NCI-H1048 (cell line): ENCODE measurements around the gene ZSCAN31.

Experiments used
- DNase-seq: peaks from one replicate; lab custom pipeline; 2025; lab: John Stamatoyannopoulos, UW

Gene ZSCAN31

GRCh38 chr6:28353356-28353755, 17.4 kb upstream of the ZSCAN31 start:
- no peak for DNase-seq

DNA sequence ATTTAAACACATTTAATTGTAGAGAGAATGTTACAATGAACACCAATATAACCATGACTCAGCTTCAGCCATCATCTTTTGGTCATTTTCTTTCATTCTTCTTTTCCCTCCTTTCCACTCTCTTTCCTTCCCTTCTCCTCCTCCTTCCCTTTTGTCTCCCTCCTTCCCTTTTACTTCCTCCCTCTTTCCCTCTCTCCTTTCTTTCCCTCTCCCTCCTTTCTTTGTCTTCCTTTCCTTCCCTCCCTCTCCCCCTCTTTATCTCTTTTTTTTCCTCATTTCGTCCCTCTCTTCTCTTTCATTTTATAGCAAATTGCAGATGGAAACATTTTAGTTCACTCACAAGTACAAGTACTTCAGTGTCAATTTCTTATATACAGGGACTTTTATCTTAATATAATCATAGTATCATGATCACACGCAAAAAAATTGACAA, 15.6 kb upstream of the ZSCAN31 start:
- DNase-seq, result no peak

- no peak for DNase-seq
Observed at GRCh38 chr6:28351087-28351486, 15.1 kb upstream of the ZSCAN31 start.

GRCh38 chr6:28349892-28350737, 14.2 kb upstream of the ZSCAN31 start, which contains the start of gene ZKSCAN3:
ZKSCAN3 (plus strand) TSS chr6:28349947; CDS start chr6:28359587, 9,640 bp downstream.
- peak; percentile 57 for DNase-seq

- DNase-seq, result no peak
Observed at GRCh38 chr6:28349344-28349891, 13.5 kb upstream of the ZSCAN31 start.

DNA sequence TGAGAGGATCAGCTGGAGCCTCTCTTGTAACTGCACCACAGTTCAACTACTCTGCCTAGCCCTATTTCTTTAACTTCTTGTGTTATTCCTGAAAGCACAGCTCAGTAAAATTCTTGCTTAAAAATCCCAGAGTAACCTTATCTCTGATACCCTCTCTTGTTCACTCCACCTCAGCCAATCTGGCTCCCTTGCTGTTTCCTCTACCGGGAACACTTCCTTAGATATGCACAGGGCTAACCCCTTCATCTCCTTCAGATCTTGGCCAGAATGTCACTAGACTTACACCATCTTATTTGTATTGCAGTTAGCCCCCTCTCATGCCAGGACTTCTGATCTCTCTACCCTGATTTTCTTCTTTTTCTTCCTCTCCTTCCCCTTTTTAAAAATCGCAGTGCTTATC, 11.2 kb upstream of the ZSCAN31 start:
- DNase-seq, result no peak

- DNase-seq, result no peak
Observed at GRCh38 chr6:28345201-28345600, 9.3 kb upstream of the ZSCAN31 start.

DNA sequence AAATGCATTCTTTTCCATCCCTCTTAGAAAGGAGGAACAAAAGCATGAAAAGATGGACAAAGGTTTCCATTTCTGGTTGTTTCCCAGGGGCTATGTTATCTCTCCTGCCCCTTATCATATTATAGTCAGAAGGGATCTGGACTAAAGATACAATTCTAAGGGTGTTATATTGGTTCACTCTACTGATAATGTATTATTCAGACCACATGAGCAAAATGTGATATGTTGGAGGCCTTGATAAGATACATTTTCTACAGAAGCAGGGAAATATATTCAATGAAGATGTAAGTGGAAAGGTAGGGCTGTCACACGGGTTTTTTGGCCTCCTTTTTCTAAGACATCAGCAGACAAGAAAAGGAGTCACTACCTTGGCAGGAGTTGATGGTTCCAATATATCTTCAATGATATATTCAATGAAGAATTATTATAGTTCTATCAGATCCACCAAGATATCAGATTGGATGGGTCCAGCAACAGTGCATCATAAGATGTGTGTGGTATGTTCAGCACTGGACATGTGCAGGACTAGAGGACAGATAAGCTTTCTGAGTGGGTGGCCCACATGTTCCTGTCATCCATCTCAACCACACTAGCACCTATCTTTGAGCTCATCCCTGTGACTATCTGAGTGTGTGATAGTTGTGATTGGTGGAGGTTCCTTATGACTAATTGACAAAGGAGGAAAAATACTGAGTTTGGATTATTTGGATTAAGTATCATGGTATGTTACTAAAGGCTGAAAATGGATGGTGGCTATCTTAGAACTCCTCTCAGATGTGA, 8.1 kb upstream of the ZSCAN31 start:
- DNase-seq, result no peak

DNA sequence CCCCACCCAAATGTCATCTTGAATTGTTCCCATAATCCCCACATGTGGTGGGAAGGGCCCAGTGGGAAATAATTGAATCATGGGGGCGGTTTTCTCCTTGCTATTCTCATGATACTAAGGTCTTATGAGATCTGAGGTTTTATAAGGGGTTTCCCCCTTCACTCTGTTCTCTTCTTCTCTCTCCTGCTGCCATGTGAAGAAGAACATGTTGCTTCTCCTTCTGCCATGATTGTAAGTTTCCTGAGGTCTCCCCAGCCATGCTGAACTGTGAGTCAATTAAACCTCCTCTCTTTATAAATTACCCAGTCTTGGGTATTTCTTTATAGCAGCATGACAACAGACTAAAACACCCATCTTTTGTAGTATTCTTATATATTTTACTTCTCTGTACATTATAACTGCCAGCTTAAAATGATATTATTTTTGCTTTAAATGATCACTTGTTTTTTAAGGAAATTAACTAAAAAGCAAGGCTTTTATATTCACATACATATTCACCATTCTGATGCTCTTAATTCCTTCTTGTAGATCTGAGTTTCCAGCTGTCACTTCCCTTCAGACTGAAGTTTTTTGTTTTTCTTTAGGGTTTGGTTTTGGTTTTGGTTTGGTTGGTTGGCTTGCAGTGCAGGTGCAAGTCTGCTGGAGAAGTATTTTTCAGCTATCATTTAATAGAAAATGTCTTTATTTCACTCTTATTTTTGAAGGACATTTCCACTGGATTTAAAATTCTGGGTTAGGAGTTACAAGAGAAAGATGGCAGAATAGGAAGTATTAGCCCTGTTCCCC, 4.6 kb upstream of the ZSCAN31 start:
- no peak for DNase-seq

GRCh38 chr6:28337121-28337520, 1.2 kb upstream of the ZSCAN31 start:
- DNase-seq, result no peak

DNA sequence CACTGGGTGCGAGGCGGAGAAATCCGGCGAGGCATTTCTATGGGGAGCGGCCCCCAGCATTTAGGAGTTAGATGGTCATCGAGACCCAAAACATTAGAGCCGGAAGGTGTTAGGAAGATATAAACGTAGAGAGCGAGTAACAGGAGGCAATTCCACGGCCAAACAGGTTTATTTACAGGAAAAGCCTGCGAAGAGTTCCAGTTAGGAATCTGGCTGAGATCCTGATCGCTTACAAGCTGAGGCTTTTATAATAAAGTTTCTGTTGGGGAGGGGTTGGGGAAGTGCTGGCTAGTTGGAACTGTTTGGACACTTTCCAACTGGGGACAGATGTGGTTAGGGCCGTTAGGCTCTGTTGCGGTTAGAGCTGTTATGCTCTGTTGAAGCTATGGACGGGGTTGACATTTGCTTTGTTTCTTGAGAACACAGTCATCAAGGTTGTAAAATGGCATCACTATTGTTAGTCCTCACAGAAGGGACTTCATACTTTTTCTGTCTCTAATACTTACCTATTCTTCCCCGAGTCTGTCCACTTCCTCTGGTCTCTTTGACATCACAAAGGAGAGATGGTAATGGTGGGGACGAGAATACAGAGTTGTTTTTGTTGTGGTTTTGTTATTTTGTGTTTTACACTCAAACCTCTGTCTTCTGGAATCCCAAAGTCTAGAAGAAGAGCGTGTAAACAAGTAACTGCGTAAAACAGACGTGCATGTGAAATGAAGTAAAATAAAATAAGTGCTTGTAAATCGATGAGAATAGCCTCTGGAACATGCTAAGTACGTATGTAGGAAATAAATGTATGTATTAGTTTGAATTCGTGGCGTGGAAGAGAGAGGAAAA, 554 bp upstream of the ZSCAN31 start:
- no peak for DNase-seq

DNA sequence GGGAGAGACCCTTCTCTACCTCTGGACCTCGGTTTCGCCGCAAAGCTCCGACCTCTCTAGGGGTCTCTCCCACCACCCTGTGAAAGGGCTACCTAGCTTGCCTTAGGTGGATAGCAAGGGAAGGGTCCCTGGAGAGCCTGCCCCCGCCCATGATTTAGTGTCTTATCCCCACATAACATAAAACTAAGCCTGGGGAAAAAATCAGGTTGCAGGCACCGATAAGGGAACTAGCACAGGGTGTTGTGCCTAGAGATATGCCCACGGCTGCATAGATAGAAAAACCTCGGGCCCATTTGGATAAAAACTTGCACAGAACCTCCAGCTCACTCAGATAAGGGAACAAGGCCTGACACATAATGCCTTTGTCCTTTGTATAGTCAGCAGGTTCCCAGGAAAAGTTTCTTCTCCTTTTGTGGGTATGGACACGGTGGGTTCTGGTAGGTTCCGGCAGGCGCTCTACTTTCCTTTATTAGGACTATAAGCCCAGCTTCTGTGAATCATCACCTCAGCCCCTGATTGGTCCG, 846 bp downstream of the ZSCAN31 start:
- DNase-seq, result no peak

GRCh38 chr6:28334286-28335039, 1.5 kb downstream of the ZSCAN31 start:
- no peak for DNase-seq

DNA sequence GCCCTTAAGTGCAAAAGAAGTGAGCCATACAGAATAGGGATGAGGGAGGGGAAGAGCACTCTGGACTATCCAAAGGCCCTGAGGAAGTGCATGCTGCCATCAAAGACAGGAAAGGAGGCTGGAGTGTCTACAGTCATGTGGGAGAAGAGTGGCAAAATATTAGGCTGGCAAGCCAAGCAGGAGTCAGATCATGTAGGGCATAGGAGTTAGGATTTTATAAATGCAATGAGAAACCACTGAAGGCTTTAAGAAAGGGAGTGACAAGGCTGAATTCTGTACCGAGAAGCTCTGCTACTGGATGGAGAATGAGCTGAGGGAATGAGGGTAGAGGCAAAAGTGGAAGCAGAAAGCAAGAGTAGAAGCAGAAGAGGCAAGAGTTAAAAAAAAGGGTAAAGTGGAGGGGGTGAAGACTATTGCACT, 2.3 kb downstream of the ZSCAN31 start:
- no peak for DNase-seq

GRCh38 chr6:28333047-28333446, 2.9 kb downstream of the ZSCAN31 start:
- no peak for DNase-seq

- no peak for DNase-seq
Observed at GRCh38 chr6:28330041-28330440, 5.9 kb downstream of the ZSCAN31 start.

DNA sequence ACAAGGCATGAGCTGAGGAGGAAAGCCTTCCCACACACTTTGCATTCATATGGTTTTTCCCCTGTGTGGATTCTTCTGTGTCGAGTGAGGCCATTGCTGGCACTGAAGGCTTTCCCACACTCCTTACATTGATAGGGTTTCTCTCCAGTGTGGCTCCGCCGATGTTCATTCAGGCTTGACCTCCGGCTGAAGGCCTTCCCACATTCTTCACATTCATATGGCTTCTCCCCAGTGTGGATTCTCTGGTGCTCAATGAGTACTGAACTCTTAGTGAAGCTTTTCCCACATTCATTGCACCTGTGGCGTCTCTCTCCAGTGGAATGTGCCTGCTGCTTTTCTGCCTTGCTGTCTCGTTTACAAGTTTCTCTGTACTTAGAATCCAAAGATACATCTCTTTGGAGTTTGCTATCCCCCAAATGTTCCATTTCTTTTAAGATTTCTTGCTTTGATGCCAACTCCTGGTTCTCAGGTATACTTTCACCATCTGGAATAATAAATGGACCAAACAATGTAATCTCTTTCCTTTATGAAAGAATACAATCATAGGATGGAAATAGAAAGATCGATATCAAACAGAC, 9.5 kb downstream of the ZSCAN31 start:
- DNase-seq, result no peak

DNA sequence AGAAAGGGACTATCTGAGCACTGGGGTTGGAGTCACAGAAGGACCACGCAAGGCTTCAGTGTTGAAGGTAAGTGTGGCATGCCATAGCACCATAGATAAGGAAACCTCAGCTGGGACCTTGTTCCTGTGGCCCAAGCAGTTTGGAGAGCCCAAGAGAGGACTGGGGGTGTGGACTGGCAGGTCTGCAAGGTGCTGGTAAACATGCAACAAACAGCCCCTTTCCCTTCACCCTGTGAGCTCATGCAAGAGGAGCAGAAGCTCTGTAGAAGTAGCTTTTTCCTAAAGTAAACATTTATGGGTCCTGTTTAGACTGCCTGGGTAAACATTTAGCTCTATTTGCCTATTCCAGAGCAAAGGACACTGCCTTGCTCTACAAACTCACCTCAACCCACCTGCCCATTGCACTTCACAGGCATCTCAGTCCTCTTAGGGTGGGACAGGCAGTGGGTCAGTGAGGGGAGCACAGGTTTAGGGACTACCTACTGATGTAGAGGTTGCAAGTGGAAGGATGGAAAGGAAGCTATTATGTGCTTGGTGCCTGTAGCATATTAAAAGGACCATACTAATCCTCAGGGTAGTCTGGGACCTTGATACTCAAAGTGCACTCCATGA, 12.0 kb downstream of the ZSCAN31 start:
- no peak for DNase-seq

- DNase-seq, result no peak
Observed at GRCh38 chr6:28322661-28323060, 13.3 kb downstream of the ZSCAN31 start.
